Osteoblast (primary cell): ENCODE measurements around the gene SPACA6. TPM values are rescaled to one million over a fixed set of nuclear protein-coding genes. Genes with fewer than 3 reads are reported as not detected.

Experiments used
- DNase-seq: peaks from one replicate; pipeline ENCODE4 v3.0.0; 2011; ENCODE audit warnings: low spot score, mixed read lengths; ENCODE audit not compliant: insufficient read length; ENCODE audit errors: missing footprints
- H2AFZ ChIP-seq: 2 replicates; pipeline ENCODE4 v1.6.0; 2011; ENCODE audit warnings: mild to moderate bottlenecking, low read length
- H3K27ac ChIP-seq: 2 replicates; pipeline ENCODE4 v1.5.1; 2011; ENCODE audit warnings: mild to moderate bottlenecking, low read depth, low read length, moderate library complexity
- H3K27me3 ChIP-seq: 2 replicates; pipeline ENCODE4 v1.6.0; 2012; ENCODE audit warnings: mild to moderate bottlenecking, control low read depth, inconsistent platforms, low read length, moderate library complexity; ENCODE audit not compliant: insufficient read depth
- H3K36me3 ChIP-seq: 2 replicates; pipeline ENCODE4 v1.5.1; 2011; ENCODE audit warnings: mild to moderate bottlenecking, low read length, control low read depth, moderate library complexity; ENCODE audit not compliant: insufficient read depth
- H3K4me1 ChIP-seq: 2 replicates; pipeline ENCODE4 v1.5.1; 2011; ENCODE audit warnings: mild to moderate bottlenecking, low read length, control low read depth, moderate library complexity; ENCODE audit not compliant: insufficient read depth
- H3K4me2 ChIP-seq: 2 replicates; pipeline ENCODE4 v1.6.0; 2011; ENCODE audit warnings: mild to moderate bottlenecking, low read length; ENCODE audit not compliant: insufficient read depth
- H3K4me3 ChIP-seq: fragments of 200-600 bp; sonication (generic); 3 replicates; pipeline ENCODE4 v1.5.1; 2012; ENCODE audit warnings: mild to moderate bottlenecking, low read length, inconsistent platforms; ENCODE audit not compliant: insufficient read depth
- H3K79me2 ChIP-seq: 2 replicates; pipeline ENCODE4 v1.6.0; 2012; ENCODE audit warnings: mild to moderate bottlenecking, low read length, control low read depth, inconsistent platforms; ENCODE audit not compliant: insufficient read depth
- H3K9me3 ChIP-seq: 2 replicates; pipeline ENCODE4 v1.5.1; 2011; ENCODE audit warnings: low read depth, low read length, control low read depth
- H4K20me1 ChIP-seq: 2 replicates; pipeline ENCODE4 v1.6.0; 2012; ENCODE audit warnings: mild to moderate bottlenecking, low read length, control low read depth; ENCODE audit not compliant: insufficient read depth
- CTCF ChIP-seq: IDR thresholded peaks from 2 replicates; pipeline ENCODE4 v1.5.1; 2011; ENCODE audit warnings: mild to moderate bottlenecking, low read depth, low read length, moderate library complexity; ENCODE audit errors: extremely low read depth
- total RNA-seq: library from RNA; depleted of rRNA; stranded (reverse); fragments of >200 nt; gene quantifications from 2 replicates; pipeline ENCODE4 v1.2.3, GENCODE V29; 2012

The SPACA6 gene
- total RNA-seq, 1 donor, result 12.7 TPM

GRCh38 chr19:51660975-51661600 lies 32.0 kb upstream of the SPACA6 start:
- TF ChIP-seq CTCF, result peak; percentile 75
- H3K27ac ChIP-seq, result no peak overlapping the region
- H2AFZ ChIP-seq, result no peak overlapping the region
- H3K4me1 ChIP-seq, result no peaks in the 10 kb centered on the region
- no peaks in the 10 kb centered on the region for H3K36me3 ChIP-seq
- H3K27me3 ChIP-seq, result peaks cover 3% of the 10 kb centered on the region
- H3K4me3 ChIP-seq, result no peak overlapping the region
- H3K4me2 ChIP-seq, result no peak overlapping the region
- peak; percentile 90 for DNase-seq
- H3K9me3 ChIP-seq, result no peaks in the 10 kb centered on the region
- H3K79me2 ChIP-seq, result no peaks in the 10 kb centered on the region
- no peaks in the 10 kb centered on the region for H4K20me1 ChIP-seq

- DNase-seq, result no peak
- H3K79me2 ChIP-seq, result no peaks in the 10 kb centered on the region
- no peak for TF ChIP-seq CTCF
These were observed 29.5 kb upstream of the SPACA6 start for GRCh38 chr19:51663650-51664049.

GRCh38 chr19:51664131-51664530 lies 29.0 kb upstream of the SPACA6 start:
- no peaks in the 10 kb centered on the region for H3K36me3 ChIP-seq
- H3K4me1 ChIP-seq, result no peaks in the 10 kb centered on the region
- no peak for DNase-seq
- no peak overlapping the region for H3K4me2 ChIP-seq
- no peak overlapping the region for H3K4me3 ChIP-seq
- H3K79me2 ChIP-seq, result no peaks in the 10 kb centered on the region
- no peaks in the 10 kb centered on the region for H4K20me1 ChIP-seq
- no peaks in the 10 kb centered on the region for H3K9me3 ChIP-seq
- H3K27ac ChIP-seq, result no peak overlapping the region
- no peak for TF ChIP-seq CTCF
- no peak overlapping the region for H2AFZ ChIP-seq
- peaks cover 3% of the 10 kb centered on the region for H3K27me3 ChIP-seq

More at GRCh38 chr19:51663650-51664049, 29.5 kb upstream of the SPACA6 start:
- Histone ChIP-seq H3K4me1 (no peaks in the 10 kb centered on the region), H3K36me3 (no peaks in the 10 kb centered on the region), H3K4me3 (no peak overlapping the region), H2AFZ (no peak overlapping the region), H3K27me3 (peaks cover 3% of the 10 kb centered on the region), H3K27ac (no peak overlapping the region), H3K4me2 (no peak overlapping the region), H4K20me1 (no peaks in the 10 kb centered on the region), H3K9me3 (no peaks in the 10 kb centered on the region)

DNA sequence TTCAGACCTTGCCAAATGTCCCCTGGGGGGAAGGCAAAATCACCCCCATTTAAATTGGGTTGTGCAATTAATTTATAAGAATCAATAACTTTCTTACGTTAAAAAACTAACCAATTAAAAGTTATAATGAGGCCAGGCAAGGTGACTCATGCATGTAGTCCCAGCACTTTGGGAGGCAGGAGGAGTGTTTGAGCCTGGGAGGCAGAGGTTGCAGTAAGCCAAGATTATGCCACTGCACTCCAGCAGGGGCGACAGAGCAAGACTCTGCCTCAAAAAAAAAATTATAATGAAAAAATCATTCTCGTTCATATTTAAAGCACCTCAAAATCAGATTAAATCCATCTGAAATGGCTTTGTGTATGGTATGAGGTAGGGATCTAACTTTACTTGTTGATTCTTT lies 28.1 kb upstream of the SPACA6 start:
- H3K4me2 ChIP-seq, result no peak overlapping the region
- no peaks in the 10 kb centered on the region for H4K20me1 ChIP-seq
- H3K27ac ChIP-seq, result no peak overlapping the region
- DNase-seq, result no peak
- no peak overlapping the region for H3K4me3 ChIP-seq
- H3K36me3 ChIP-seq, result no peaks in the 10 kb centered on the region
- H3K9me3 ChIP-seq, result no peaks in the 10 kb centered on the region
- H3K4me1 ChIP-seq, result no peaks in the 10 kb centered on the region
- no peaks in the 10 kb centered on the region for H3K79me2 ChIP-seq
- peaks cover 3% of the 10 kb centered on the region for H3K27me3 ChIP-seq
- peak; percentile 67 for TF ChIP-seq CTCF
- H2AFZ ChIP-seq, result no peak overlapping the region
